Thoracic aorta (tissue), 2 donors: ENCODE data around the gene OLFM1. TPM values are rescaled to one million over a fixed set of nuclear protein-coding genes. Genes with fewer than 3 reads are reported as not detected.
"Not testable (repeated sequence)": the region's sequence is repeated elsewhere in the genome, so short reads cannot be mapped to it uniquely, and the experiment has no call there.

Experiments
- ATAC-seq: fragments of 150-250 bp; one replicate; pipeline ENCODE4 v1.8.0; 2017; ENCODE audit warnings: low read depth; ENCODE audit not compliant: insufficient number of reproducible peaks, low FRiP score
- DNase-seq: peaks from one replicate; pipeline ENCODE4 v3.0.0-alpha.2; 2020; ENCODE audit warnings: low spot score
- H3K27ac ChIP-seq, 2 donors: fragments of 200-600 bp; sonication (generic); 1 replicate in 1 of 2; 2 replicates in 1 of 2; pipeline ENCODE4 v1.5.1; 2016; ENCODE audit warnings: mild to moderate bottlenecking in 2 of 2, moderate library complexity in 2 of 2
- H3K27me3 ChIP-seq: fragments of 200-600 bp; sonication (generic); replicated peaks from 2 replicates; pipeline ENCODE4 v1.6.0; 2016; ENCODE audit warnings: mild to moderate bottlenecking; ENCODE audit not compliant: insufficient read depth
- H3K36me3 ChIP-seq: fragments of 200-600 bp; sonication (generic); one replicate; pipeline ENCODE4 v1.5.1; 2016
- H3K4me1 ChIP-seq, 2 donors: fragments of 200-600 bp; sonication (generic); 1 replicate in 1 of 2; 2 replicates in 1 of 2; pipeline versions ENCODE4 v1.5.1 to v1.6.0; 2016; ENCODE audit warnings: low read depth in 2 of 2, mild to moderate bottlenecking in 1 of 2; ENCODE audit not compliant: control insufficient read depth in 1 of 2
- H3K4me3 ChIP-seq: fragments of 200-600 bp; sonication (generic); 2 replicates; pipeline ENCODE4 v1.5.1; 2016; ENCODE audit warnings: mild to moderate bottlenecking
- H3K9me3 ChIP-seq: fragments of 200-600 bp; sonication (generic); 2 replicates; pipeline ENCODE4 v1.5.1; 2016
- total RNA-seq, 2 donors: library from RNA; depleted of rRNA; stranded (reverse); fragments of >200 nt; gene quantifications; one replicate each; pipeline versions ENCODE4 v1.1.0 to v1.2.3, GENCODE V29; 2016
- TF ChIP-seq, protein P1 (sequence below): fragments of 200-600 bp; sonication (generic); IDR thresholded peaks from one replicate; pipeline ENCODE4 v1.5.1; 2019; ENCODE audit warnings: antibody characterized with exemption

Gene OLFM1
- total RNA-seq, 2 donors from 2014 or later: 14.5 to 24.5 TPM

DNA sequence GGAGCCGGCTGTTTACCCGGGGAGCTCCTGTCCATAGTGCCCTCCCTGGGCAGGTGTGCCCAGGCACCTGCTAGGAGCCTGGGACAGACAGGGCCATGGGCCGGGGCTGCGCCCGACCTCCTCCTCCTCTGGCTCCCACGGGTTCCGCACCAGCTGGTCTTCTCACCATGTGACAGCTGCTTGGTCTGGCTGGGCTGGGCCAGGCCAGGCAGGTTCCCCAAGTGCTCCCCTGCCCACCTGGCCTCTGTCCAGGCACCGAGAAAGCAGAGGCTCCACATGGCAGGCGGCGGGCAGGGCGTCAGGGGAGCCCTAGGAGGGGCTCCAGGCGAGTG is 60.0 kb downstream of the OLFM1 start:
- no peak overlapping the region for H3K27ac ChIP-seq
- no peaks in the 10 kb centered on the region for H3K27me3 ChIP-seq
- no peaks in the 10 kb centered on the region for H3K9me3 ChIP-seq
- H3K4me1 ChIP-seq: no peaks in the 10 kb centered on the region
- no peak for ATAC-seq
- TF ChIP-seq, protein P1, sequence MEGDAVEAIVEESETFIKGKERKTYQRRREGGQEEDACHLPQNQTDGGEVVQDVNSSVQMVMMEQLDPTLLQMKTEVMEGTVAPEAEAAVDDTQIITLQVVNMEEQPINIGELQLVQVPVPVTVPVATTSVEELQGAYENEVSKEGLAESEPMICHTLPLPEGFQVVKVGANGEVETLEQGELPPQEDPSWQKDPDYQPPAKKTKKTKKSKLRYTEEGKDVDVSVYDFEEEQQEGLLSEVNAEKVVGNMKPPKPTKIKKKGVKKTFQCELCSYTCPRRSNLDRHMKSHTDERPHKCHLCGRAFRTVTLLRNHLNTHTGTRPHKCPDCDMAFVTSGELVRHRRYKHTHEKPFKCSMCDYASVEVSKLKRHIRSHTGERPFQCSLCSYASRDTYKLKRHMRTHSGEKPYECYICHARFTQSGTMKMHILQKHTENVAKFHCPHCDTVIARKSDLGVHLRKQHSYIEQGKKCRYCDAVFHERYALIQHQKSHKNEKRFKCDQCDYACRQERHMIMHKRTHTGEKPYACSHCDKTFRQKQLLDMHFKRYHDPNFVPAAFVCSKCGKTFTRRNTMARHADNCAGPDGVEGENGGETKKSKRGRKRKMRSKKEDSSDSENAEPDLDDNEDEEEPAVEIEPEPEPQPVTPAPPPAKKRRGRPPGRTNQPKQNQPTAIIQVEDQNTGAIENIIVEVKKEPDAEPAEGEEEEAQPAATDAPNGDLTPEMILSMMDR: no peak
- no peaks in the 10 kb centered on the region for H3K36me3 ChIP-seq
- H3K4me3 ChIP-seq: no peak overlapping the region
- DNase-seq: no peak

DNA sequence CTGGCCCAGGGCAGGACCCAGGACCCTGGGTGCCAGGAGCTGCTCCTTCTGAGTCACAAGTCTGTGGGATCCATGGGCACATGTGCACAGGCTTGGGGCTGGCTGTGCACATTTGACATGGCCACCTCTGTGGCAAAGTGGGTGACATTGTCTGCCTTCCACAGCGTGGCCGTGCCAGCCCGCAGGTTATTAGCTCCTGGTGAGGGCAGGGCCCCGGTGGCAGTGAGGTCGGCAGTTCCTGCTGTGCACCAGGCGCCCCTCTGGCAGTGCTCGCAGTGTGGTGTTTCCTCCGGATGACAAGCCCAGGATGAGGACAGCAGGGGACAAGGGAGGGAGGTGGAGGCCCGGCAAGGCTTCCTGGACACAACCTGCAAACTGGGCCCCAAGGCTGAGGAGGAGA is 60.5 kb downstream of the OLFM1 start:
- no peaks in the 10 kb centered on the region for H3K36me3 ChIP-seq
- no peaks in the 10 kb centered on the region for H3K9me3 ChIP-seq
- ATAC-seq (no peak), DNase-seq (no peak)
- no peaks in the 10 kb centered on the region for H3K27me3 ChIP-seq
- TF ChIP-seq, protein P1: no peak
- H3K4me3 ChIP-seq: no peak overlapping the region
- no peaks in the 10 kb centered on the region for H3K4me1 ChIP-seq
- H3K27ac ChIP-seq: no peak overlapping the region

DNA sequence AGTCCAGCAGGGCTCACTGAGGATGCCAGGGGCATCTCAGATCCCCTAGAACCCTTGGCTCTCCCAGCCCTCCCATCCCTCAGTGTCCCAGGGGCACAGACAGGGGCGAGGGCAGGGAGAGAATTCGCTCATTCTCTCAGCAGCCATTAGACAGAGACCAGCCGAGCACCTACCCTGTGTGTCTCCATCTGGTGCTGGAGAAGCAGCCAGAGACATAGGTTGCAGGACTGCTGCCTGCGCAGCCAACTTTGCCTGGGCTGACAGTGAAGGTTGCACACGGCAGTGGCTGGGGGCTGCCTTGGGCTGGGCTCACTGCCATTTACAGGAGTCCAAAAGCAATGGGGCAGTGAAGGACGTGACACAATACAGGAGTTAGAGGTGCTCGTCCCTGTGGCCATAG is 60.9 kb downstream of the OLFM1 start:
- Histone ChIP-seq H3K4me3 (no peak overlapping the region), H3K4me1 (no peaks in the 10 kb centered on the region), H3K9me3 (no peaks in the 10 kb centered on the region), H3K36me3 (no peaks in the 10 kb centered on the region), H3K27me3 (no peaks in the 10 kb centered on the region), H3K27ac (no peak overlapping the region)
- ATAC-seq (no peak), DNase-seq (no peak)
- TF ChIP-seq, protein P1: no peak

DNA sequence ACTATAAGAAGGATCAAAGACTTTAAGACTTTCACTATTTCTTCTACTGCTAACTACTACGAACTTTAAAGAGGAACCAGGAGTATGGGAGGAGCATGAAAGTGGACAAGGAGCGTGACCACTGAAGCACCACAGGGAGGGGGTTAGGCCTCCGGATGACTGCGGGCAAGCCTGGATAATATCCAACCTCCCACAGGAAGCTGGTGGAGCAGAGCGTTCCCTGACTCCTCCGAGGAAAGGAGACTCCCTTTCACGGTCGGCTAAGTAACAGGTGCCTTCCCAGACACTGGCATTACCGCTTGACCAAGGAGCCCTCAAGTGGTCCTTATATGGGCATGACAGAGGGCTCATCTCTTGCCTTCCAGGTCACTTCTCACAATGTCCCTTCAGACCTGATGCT is 62.4 kb downstream of the OLFM1 start:
- H3K9me3 ChIP-seq, H3K36me3 ChIP-seq, DNase-seq, H3K27me3 ChIP-seq, H3K4me1 ChIP-seq, ATAC-seq, H3K27ac ChIP-seq, H3K4me3 ChIP-seq: not testable (repeated sequence)

DNA sequence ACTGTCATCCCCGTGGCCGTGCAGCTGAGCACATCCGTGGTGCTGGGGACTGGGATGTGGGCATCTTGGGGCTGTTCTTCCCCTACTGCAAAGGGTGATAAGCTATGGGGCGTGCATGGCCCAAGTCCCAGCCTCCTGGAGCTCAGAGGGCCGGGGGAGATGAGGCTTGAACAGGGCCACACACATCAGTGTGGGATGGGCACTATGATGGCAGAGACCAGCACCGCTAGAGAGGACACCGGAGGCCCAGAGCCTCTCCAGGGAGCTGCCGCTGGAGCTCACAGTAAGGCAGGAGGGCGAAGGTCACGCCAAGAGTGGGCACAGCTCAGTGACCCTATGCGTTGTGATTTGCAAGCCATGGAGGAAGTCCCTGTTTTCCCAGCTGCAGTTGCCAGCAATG is 63.5 kb downstream of the OLFM1 start:
- TF ChIP-seq, protein P1: no peak

DNA sequence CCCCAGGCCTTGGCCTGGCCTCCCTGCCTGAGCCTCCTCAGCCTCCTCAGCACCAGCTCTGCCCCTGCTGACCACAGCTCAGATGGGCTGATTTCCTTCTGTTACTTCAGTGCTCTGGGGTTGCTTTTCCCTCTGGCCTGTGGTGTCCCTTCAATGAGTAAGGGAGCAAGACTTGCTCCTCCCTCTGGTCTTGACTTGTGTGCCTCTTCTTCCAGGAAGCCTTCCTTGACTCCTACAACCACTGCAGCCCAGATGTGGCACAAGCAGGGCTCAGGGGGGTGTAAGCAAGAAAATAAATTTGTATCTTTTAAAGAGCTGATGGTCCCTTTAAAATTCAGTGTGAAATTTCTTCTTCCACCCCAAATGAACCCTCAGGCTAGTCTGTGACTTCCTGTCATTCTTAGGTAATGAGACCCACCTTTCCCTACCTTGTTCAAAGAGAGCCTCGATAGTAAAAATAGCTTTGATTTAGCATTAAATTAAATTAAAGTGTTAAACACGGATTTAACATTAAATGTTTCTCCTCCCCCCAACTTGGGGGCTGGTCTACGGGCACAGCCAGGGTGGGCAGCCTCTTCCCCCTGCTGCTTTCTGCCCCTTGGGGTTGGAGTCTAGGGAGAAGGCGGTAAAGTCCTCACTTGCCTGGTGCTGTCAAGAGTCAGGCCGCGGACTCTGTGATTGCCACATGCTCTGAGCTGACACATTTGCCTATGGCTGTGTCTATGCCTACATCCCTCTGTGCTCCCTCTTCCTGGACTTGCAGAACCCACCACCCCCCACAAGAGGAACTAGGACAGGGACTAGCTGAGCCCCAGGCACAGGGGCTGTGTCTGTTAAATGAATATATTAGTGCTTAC is 64.5 kb downstream of the OLFM1 start:
- Histone ChIP-seq H3K36me3 (no peaks in the 10 kb centered on the region), H3K4me3 (no peak overlapping the region), H3K4me1 (no peaks in the 10 kb centered on the region), H3K27me3 (no peaks in the 10 kb centered on the region), H3K27ac (no peak overlapping the region), H3K9me3 (no peaks in the 10 kb centered on the region)
- TF ChIP-seq, protein P1: no peak
- no peak for ATAC-seq
- DNase-seq: no peak

More for the DNA sequence above, 63.5 kb downstream of the OLFM1 start:
- Histone ChIP-seq H3K27ac (no peak overlapping the region), H3K4me3 (no peak overlapping the region), H3K4me1 (no peaks in the 10 kb centered on the region), H3K36me3 (no peaks in the 10 kb centered on the region), H3K9me3 (no peaks in the 10 kb centered on the region), H3K27me3 (no peaks in the 10 kb centered on the region)
- ATAC-seq: no peak
- DNase-seq: no peak
